ENCODE measurements around the gene NMT1.

DNA sequence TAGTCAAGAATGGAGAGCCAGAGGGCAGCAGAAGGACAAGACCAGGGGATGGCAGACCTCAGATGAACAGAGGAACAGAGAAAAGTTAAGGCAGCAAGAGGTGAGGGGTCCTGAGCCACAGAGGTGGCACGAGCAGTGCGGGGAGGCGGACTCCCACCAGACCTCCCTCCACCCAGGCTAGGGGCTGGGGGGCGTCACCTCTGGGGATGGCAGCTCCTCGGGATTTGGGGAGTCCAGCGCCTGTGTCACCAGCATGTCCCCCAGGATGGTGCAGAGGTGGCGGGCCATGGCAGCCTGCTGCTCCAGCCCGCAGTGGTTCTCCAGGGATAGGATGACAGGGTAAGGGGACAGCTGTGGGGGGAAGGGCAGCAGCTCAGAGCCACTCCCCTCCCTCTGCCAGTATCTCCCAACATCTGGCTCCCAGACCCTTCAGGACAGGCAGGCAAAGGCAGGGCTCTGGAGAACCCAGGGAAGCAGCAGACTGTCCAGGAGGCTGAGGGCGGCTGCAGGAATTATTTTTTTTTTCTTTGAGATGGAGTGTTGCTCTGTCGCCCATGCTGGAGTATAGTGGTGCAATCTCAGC is 55.4 kb downstream of the NMT1 start:
- TF ChIP-seq, protein P1, sequence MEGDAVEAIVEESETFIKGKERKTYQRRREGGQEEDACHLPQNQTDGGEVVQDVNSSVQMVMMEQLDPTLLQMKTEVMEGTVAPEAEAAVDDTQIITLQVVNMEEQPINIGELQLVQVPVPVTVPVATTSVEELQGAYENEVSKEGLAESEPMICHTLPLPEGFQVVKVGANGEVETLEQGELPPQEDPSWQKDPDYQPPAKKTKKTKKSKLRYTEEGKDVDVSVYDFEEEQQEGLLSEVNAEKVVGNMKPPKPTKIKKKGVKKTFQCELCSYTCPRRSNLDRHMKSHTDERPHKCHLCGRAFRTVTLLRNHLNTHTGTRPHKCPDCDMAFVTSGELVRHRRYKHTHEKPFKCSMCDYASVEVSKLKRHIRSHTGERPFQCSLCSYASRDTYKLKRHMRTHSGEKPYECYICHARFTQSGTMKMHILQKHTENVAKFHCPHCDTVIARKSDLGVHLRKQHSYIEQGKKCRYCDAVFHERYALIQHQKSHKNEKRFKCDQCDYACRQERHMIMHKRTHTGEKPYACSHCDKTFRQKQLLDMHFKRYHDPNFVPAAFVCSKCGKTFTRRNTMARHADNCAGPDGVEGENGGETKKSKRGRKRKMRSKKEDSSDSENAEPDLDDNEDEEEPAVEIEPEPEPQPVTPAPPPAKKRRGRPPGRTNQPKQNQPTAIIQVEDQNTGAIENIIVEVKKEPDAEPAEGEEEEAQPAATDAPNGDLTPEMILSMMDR (IDR thresholded peaks at IDR 0.05; ENCODE audit: low read depth, low read length, missing input control): no peak
- TF ChIP-seq TAF1 (conservative IDR thresholded peaks at IDR 0.05): no peak
